IPS DF 4.7 (cell line): Measurements from ENCODE around the gene SPACA1.
"Not testable (repeated sequence)": the region's sequence is repeated elsewhere in the genome, so short reads cannot be mapped to it uniquely, and the experiment has no call there.

Experiments
- DNase-seq: peaks from one replicate; pipeline ENCODE4 v3.0.0-alpha.2; 2013; ENCODE audit warnings: low spot score; ENCODE audit errors: extremely low read depth

The SPACA1 gene

GRCh38 chr6:88047510-88048150 lies at the start of gene SPACA1:
Gene SPACA1, plus strand, starts transcription at chr6:88047841. Its CDS starts 65 bp downstream, at chr6:88047906.
- no peak for DNase-seq

DNA sequence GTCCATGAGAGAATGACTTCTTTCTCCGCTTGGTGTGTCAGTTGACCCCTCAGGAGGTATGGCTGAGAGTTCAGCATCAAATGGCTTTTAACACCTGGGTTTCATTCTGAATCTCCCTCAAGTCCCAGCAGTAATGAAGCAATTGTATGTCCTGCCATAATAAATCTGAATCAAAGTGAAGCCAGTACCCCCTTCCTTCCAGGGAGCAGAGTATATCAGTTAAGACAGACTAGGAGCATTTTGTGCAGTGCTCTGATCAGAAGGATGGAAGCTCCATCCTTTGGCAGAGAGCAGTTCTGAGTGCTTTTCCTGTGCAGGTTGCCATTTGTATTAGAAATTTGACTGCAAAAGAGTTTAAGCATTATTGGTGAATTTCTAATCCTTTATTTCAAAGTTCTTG lies 46.9 kb upstream of the SPACA1 start:
- no peak for DNase-seq

- DNase-seq: not testable (repeated sequence)
These were observed 46.4 kb upstream of the SPACA1 start for GRCh38 chr6:88001279-88001678.

DNA sequence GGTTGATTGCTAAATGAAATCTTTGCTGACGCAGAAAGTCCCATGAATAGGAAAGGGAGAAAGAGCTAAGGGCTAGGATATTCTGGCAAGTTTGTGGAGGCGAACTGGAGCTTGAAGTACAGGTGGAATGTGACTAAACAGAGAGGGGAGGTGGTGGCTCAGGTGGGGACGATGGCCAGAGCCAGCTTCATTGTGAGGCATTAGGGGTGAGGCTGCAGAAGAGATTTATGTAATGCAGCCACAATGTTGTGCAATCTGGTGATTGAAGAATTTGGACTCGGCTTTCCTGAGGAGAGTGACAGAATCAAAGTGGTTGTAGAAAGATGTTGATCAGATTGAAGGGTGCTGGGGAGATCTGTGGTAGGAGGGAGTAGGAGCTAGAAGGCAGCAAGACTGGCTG lies 42.9 kb upstream of the SPACA1 start:
- DNase-seq: no peak

DNA sequence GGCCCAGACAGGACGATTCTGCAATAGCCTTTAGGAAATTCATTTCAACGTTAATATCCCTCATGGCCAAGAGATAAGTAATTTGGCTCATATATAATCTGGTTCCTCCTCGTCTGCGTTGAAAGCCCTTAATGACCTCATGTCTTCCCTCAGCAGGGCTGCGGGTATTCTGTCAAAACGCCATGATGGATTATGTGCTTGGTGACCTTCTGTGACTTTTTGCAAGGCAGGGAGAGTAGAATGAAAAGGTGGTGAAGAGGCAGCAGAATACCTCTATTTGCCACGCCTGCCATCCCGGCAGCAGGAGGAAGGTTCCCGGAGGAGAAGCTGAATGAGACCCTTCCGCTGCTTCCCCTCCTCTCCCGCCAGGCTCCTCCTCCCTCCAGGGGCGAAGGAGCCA lies 41.1 kb upstream of the SPACA1 start:
- no peak for DNase-seq

GRCh38 chr6:88008411-88008810 lies 39.2 kb upstream of the SPACA1 start:
- no peak for DNase-seq

DNA sequence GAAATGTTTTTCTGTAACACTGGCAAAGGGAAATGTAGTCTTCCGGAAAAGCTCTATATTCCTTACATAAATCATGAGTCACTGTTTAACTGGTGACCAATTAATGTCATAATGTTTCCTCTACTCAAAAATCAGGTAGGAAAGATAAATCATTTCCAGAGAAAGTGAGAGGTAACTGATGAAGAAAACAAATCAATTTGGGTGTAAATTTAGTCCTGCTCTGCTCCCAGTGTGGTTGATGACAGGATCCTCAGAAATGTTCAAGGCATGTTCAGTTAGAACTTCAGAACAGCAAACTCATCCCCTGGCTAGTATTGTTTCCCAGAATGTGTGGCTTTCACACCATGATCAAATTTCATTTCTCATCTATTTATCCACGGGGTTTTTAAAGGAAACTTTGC lies 38.8 kb upstream of the SPACA1 start:
- DNase-seq: no peak

DNA sequence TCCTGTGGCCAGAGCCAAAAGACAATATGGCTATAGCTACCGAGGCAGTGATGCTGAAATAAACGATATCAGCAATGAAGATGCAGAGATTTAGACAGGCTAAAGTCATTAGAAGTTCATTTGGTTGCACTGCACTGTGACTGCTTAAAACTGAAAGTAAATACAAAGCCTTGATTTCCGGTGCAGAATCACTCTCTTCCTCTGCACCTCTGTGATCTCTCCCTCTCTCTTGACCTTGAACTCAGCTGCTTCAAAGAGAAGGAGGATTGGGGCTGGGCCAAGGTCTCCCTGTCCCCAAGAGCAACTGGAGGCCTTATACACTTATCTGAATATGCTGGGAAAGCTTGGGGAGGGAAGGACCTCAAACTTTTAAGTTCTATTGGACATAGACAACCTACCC lies 34.6 kb upstream of the SPACA1 start:
- DNase-seq: no peak

DNA sequence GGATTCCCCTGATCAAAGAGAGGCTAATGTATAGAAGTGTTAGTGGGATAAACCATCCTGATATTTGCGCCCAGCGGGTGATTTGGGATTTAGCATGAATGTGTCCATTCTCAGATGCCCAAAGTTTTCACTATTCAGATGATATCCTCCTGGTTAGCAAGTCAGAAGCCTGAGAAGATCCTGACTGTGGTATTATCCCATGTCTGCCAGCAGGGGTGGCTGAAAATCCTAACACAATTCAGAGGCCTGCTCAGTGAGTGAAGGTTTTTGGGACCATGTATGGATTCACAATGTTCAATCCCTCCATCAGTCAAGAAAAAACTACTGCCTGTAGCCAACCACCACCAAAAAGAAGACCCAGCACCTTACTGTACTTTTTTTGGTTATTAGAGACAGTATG lies 34.1 kb upstream of the SPACA1 start:
- no peak for DNase-seq

GRCh38 chr6:88020439-88020838 lies 27.2 kb upstream of the SPACA1 start:
- no peak for DNase-seq

GRCh38 chr6:88024696-88025095 lies 22.9 kb upstream of the SPACA1 start:
- no peak for DNase-seq

- no peak for DNase-seq
These were observed 16.1 kb upstream of the SPACA1 start for GRCh38 chr6:88031550-88031949.

DNA sequence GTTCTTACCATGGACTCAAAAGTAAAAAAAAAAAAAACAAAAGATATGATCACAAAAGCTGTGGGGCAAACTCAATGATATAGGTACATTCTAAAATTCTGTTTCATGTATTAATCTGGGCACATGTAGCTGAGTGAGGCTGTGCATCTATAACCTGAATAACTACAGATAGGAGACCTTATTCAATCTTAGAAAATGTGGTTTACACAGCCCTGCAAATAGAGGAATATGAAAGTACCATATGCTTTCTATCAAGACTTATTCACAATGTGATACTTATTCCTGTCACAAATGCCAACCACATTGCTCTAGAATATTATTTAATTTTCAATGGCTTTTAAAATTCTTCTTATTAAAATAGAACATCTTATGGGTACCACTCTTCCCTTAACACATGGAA lies 3.1 kb upstream of the SPACA1 start:
- no peak for DNase-seq

DNA sequence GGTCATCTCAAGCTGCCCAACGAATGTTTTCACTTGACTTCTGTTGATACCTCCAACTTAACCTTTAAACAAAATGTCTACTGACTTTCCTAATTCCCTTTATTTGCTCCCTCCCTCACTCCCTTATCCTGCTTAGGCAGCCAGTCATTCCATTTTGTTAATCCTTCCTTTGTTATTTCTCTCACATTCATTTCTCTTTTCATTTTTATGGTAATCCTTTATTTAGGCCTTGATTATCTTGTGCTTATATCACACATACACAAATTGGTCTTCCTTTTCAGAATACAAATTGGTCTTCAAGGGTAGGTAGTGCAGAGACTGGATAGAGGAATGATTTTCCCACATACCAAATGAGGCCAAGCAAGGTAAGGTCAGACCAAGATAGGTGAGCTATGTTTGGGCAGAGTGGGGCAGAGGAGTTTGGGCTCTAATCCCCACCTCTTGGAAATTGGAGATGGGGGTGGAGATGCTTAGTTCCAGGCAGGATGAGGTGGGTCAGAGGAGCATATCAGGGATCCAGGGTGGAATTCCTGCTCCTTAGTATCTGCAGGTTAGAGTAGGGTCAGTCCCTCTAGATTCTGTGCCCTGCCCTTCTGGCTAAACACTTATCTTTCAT lies 2.0 kb upstream of the SPACA1 start:
- DNase-seq: no peak

- DNase-seq: no peak
These were observed 937 bp downstream of the SPACA1 start for GRCh38 chr6:88048578-88048977.

DNA sequence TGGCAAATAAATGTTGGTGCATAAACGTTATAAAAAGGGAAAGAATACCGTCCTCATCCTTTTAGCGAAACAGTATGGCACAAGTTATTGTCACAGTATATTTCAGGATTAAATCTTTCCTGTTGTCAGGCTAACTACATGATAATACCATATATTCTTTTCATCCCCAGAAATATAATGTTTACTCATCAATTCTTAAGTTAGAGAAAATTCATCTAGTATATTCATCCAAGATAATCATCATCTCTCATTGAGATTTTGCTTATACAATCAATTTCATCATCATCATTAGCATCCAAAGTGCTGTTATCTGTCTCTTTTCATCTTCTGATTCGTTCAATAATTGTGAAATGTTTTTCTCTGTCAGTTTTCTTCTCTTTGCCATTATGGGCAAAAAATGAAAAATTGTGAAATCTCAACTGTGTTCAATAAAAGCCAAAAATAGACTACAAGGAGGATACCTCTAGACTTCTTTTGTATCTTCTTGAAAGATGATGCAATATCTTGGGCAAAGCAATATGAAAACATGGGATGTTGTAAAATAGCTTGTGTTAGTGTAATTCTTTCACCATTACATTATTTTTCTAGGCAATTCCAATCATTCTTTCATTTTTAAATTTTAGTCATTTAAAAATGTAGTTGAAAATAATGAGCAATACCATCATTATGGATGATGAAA lies 2.6 kb downstream of the SPACA1 start:
- DNase-seq: no peak

DNA sequence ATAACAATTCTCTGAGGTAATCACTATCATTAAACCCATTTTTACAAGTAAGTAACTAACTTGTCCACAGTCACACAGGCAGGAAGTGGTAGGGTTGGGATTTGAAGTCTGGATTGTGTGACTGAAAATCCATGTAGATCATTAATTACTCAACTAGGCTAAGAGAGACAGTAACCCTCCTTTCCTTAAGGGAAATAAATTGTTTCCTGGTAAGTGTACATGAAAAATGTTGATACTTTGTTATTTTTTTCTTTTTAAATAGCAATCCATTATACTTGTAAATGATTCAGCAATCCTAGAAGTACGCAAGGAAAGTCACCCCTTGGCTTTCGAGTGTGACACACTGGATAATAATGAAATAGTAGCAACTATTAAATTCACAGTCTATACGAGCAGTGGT lies 11.6 kb downstream of the SPACA1 start:
- DNase-seq: no peak

- no peak for DNase-seq
These were observed 14.7 kb downstream of the SPACA1 start for GRCh38 chr6:88062376-88062775.

- DNase-seq: no peak
These were observed 24.8 kb downstream of the SPACA1 start for GRCh38 chr6:88072462-88072861.

GRCh38 chr6:88074791-88075190 lies 27.1 kb downstream of the SPACA1 start:
- DNase-seq: no peak

GRCh38 chr6:88077305-88077704 lies 29.7 kb downstream of the SPACA1 start:
- no peak for DNase-seq

DNA sequence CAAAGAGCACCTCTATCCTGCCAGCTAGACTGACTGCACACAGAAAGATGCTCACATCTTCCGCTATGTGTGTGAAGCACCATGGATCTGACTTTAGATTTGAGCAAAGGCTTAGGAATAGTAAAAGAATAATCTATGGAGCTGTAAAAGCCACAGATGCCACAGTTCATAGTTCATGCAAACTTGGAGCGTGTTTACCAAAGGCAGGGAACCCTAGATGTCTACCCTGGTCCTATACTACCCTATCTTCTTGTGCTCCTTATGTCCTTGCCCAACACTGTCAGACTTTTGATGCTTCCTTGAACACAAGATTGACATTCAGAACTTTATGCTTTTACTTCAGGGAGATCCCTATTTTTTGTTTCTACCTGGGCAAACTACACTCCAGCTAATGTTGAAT lies 39.2 kb downstream of the SPACA1 start:
- no peak for DNase-seq

GRCh38 chr6:88089708-88090107 lies 42.1 kb downstream of the SPACA1 start:
- DNase-seq: no peak
